GM08714 (cell line): ENCODE results near the gene ADAMTS6.
"Not testable (repeated sequence)": the region's sequence is repeated elsewhere in the genome, so short reads cannot be mapped to it uniquely, and the experiment has no call there.

Experiments used
- H3K4me3 ChIP-seq: fragments of 200-500 bp; sonication (Bioruptor generic); 2 replicates; pipeline ENCODE4 v1.5.1; 2014; ENCODE audit warnings: mild to moderate bottlenecking, low read length, inconsistent platforms
- ZNF274 ChIP-seq: IDR thresholded peaks from 2 replicates; pipeline ENCODE4 v1.6.1; 2012; ENCODE audit warnings: mild to moderate bottlenecking, low read depth, low read length

The ADAMTS6 gene

DNA sequence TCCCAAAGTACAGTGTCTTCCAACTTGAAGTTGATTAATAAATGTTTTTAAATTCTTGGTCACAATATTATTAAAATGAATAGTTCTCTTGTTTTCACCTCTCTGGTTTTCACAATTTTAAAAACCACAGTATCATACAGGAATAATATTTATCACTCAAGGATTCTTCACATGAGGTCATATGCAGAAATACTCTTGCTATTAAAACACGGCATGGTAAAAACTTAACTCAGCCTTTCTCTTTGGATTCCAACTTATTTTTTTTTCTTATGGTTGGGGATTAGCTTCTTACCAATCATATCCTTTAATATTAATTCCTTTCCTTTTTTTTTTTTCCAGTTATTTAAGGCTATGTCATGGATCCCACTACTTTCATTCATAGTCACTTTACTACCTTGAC lies 289.4 kb downstream of the ADAMTS6 start:
- no peak overlapping the region for H3K4me3 ChIP-seq
- no peak for TF ChIP-seq ZNF274

- no peak overlapping the region for H3K4me3 ChIP-seq
- TF ChIP-seq ZNF274, result no peak
These were observed 290.1 kb downstream of the ADAMTS6 start for GRCh38 chr5:65191554-65192135.

DNA sequence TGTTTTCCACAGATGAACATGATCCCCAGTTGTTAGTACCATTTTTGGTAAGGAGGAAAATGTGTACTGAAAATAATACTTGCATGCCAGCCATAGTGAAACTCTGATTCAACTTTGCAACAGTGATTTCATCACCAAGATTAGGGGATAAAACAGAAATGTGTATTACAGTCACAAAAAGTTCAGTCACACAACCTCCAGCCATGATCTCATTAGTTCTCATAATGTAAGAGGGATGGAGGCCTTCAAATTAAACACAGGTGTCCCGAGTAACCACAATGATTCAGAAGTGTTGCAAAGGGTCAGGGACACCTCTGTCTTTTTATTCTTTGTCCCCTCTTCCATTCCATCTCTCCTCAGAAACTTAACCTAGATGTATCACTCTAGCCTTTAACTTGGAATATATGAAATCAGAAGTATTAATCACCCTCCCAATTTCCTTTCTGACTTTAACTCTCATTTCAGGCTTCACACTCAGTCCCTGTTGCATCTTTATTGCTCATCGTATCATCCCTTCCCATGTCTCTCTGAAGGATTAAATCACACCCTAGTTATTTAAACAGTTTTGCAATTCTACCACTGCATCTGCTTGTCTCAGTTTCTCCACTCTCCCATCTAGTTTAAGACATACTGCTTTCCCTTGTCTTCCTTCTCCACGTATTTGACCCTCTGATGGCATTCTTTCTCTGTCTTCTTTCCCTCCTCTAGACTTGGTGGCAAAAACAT lies 291.2 kb downstream of the ADAMTS6 start:
- no peak overlapping the region; the same call in 1 of the 2 replicates for H3K4me3 ChIP-seq
- TF ChIP-seq ZNF274, result no peak

GRCh38 chr5:65186646-65187227 lies 295.0 kb downstream of the ADAMTS6 start:
- no peak for TF ChIP-seq ZNF274
- H3K4me3 ChIP-seq, result no peak overlapping the region

- no peak overlapping the region for H3K4me3 ChIP-seq
- no peak for TF ChIP-seq ZNF274
These were observed 296.3 kb downstream of the ADAMTS6 start for GRCh38 chr5:65185468-65185867.

DNA sequence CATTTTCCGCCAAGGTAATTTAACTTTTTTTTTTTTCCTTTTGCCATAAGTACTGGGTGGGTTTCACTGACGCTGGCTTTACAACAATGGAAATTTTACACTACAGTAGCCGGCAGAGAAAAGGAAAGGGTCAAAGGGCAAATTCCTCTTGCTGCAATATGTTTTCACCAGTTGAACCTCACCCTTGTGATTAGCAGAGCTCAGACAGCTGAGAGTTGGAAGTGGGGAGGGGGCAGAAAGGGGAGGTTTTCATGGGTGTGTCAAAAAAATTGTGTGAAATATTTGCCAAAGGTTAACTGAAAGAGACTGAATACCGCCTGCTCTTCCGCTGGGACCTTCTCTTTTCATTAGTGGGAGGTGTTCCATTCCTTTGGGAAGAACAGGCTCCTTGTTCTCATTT lies 296.9 kb downstream of the ADAMTS6 start:
- no peak overlapping the region for H3K4me3 ChIP-seq
- TF ChIP-seq ZNF274, result no peak

- not testable (repeated sequence) for H3K4me3 ChIP-seq
These were observed 307.5 kb downstream of the ADAMTS6 start for GRCh38 chr5:65174231-65174630.

- TF ChIP-seq ZNF274, result no peak
- no peak overlapping the region for H3K4me3 ChIP-seq
These were observed 308.6 kb downstream of the ADAMTS6 start for GRCh38 chr5:65173130-65173525.

- TF ChIP-seq ZNF274, result no peak
- no peak overlapping the region for H3K4me3 ChIP-seq
These were observed 309.1 kb downstream of the ADAMTS6 start for GRCh38 chr5:65172486-65173129.

GRCh38 chr5:65171645-65172044 lies 310.1 kb downstream of the ADAMTS6 start:
- TF ChIP-seq ZNF274, result no peak
- no peak overlapping the region for H3K4me3 ChIP-seq

DNA sequence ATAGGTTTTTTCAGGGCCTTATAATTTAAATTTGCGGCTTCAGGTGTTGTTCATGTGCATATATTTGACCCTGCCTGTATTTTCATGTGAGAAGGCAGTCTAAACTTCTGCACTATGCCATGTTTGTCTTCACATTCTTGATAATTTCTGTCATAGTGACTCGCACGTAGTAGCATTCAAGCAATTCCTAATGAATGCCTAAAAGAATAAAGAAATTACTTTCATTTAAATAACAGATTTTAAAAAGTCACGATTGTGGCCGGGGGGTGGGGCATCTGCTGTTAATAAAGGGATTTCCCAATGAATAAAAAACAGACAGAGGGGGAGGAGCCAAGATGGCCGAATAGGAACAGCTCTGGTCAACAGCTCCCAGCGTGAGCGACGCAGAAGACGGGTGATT lies 318.0 kb downstream of the ADAMTS6 start:
- no peak overlapping the region for H3K4me3 ChIP-seq
- TF ChIP-seq ZNF274, result no peak

- TF ChIP-seq ZNF274, result no peak
- no peak overlapping the region for H3K4me3 ChIP-seq
These were observed 320.1 kb downstream of the ADAMTS6 start for GRCh38 chr5:65161655-65162054.

GRCh38 chr5:65157906-65158603 lies 323.7 kb downstream of the ADAMTS6 start:
- no peak for TF ChIP-seq ZNF274
- H3K4me3 ChIP-seq, result no peak overlapping the region

- H3K4me3 ChIP-seq, result no peak overlapping the region
- no peak for TF ChIP-seq ZNF274
These were observed 324.8 kb downstream of the ADAMTS6 start for GRCh38 chr5:65156933-65157332.

DNA sequence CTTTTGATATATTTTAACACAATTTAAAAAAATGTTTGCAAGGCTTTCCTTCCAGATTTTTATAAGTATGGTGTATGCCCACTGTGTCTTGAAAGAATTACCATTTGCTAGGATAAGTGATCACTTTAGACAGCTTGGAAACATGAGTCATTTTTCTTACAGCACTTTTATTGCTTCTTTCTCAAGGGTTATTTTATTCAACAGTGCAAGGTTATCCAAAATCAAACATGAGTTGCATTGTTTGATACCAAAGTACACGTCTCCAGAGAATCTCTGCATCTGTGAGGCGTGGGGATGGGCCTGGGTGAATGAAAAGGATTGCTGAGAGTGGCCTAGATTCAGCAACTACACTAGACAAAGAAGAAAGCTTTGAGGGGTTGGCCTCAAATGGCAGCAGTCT lies 329.6 kb downstream of the ADAMTS6 start:
- TF ChIP-seq ZNF274, result no peak
- no peak overlapping the region for H3K4me3 ChIP-seq
